Measurements from ENCODE around the gene EHBP1L1. TPM values are rescaled to one million over a fixed set of nuclear protein-coding genes. Genes with fewer than 3 reads are reported as not detected.

EHBP1L1 gene
- total RNA-seq, 1 donor from 2014 or later: 26.1 TPM

DNA sequence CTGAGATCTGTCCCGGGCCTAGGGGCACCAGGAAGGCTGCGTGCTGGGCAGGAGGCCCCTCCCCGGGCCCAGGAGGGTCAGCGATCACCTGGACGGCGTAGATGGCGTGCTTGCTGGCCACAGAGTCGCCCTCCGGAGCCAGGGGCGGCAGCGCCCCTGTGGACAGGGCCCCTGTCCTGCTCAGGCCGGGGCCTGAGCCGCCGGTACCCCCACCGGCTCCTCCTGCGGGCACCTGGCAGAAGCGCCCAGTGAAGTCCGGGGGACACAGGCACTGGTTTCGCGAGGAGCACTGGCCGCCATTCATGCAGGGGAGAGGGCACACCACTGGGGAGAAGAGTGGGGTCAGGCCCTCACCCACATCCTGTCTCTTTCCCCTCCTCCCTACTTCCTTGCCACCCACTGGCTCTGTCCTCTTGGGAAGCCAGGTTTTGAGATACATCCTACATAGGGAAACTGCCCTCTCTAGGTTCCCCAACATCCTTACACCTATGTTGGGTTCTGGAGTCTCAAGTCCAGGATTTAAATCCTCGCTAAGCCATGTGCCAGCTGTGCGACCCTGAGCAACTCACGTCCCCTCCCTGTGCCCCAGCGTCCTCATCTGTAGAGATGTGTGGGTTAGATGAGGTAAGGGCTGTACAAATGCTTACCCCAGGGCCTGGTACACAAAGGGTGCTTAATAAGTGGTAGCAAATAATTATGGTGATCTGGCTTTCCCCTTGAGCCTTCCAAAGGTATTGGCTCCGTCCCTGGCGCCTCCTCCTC is 21.6 kb upstream of the EHBP1L1 start:
- TF ChIP-seq, protein P1, sequence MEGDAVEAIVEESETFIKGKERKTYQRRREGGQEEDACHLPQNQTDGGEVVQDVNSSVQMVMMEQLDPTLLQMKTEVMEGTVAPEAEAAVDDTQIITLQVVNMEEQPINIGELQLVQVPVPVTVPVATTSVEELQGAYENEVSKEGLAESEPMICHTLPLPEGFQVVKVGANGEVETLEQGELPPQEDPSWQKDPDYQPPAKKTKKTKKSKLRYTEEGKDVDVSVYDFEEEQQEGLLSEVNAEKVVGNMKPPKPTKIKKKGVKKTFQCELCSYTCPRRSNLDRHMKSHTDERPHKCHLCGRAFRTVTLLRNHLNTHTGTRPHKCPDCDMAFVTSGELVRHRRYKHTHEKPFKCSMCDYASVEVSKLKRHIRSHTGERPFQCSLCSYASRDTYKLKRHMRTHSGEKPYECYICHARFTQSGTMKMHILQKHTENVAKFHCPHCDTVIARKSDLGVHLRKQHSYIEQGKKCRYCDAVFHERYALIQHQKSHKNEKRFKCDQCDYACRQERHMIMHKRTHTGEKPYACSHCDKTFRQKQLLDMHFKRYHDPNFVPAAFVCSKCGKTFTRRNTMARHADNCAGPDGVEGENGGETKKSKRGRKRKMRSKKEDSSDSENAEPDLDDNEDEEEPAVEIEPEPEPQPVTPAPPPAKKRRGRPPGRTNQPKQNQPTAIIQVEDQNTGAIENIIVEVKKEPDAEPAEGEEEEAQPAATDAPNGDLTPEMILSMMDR (conservative IDR thresholded peaks at IDR 0.05; ENCODE audit: low read depth, low read length): no peak
- no peak overlapping the region for H3K4me3 ChIP-seq (ENCODE audit: low read depth, low read length)
- no peak for DNase-seq (ENCODE audit: low read depth)

GRCh38 chr11:65554842-65555430 is 20.9 kb upstream of the EHBP1L1 start:
- H3K4me3 ChIP-seq (ENCODE audit: low read depth, low read length): no peak overlapping the region
- DNase-seq (ENCODE audit: low read depth): no peak

DNA sequence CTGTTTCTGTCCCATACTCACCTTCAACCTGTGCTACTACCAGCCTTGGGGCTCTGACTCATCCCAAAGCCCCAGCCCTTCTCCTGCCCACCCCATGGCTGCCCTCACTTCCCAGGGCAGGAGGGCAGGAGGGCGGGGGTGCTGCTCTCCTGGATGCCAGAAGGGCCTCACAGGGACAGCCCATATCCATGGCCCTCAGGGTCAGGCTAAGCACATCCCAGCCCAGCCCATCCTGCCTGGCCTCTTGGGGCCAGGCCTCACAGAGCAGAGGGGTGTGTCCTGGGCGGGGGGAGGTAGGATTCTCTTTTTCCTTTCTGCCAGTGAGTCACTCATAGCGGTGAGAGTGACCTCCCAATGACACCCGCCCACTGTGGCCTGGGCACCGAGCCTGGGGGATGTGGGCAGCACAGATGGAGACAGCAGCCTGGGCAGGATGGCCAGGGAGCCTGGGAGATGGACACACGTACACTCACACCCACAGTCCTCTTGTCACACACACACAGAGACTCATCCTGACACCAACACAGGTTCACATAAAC is 20.1 kb upstream of the EHBP1L1 start:
- no peak for DNase-seq (ENCODE audit: low read depth)
- TF ChIP-seq, protein P1 (conservative IDR thresholded peaks at IDR 0.05; ENCODE audit: low read depth, low read length): no peak
- peak overlapping the region; percentile 19 for H3K4me3 ChIP-seq (ENCODE audit: low read depth, low read length)

More at GRCh38 chr11:65554842-65555430, 20.9 kb upstream of the EHBP1L1 start:
- TF ChIP-seq, protein P1 (conservative IDR thresholded peaks at IDR 0.05; ENCODE audit: low read depth, low read length): no peak

- H3K4me3 ChIP-seq (ENCODE audit: low read depth, low read length): peak overlapping the region; percentile 67
- DNase-seq (ENCODE audit: low read depth): no peak
- TF ChIP-seq, protein P1 (conservative IDR thresholded peaks at IDR 0.05; ENCODE audit: low read depth, low read length): no peak
Measured at GRCh38 chr11:65556470-65557279, 19.2 kb upstream of the EHBP1L1 start.

GRCh38 chr11:65557280-65558001 is 18.4 kb upstream of the EHBP1L1 start:
- TF ChIP-seq, protein P1 (conservative IDR thresholded peaks at IDR 0.05; ENCODE audit: low read depth, low read length): no peak
- peak overlapping the region; percentile 67 for H3K4me3 ChIP-seq (ENCODE audit: low read depth, low read length)
- DNase-seq (ENCODE audit: low read depth): no peak

All from epithelial cell of proximal tubule (primary cell).